HepG2 (cell line): ENCODE data around the gene ING5. TPM values are rescaled to one million over a fixed set of nuclear protein-coding genes. Genes with fewer than 3 reads are reported as not detected.

Experiments used
- PAXIP1 ChIP-seq: sonication (generic); formaldehyde crosslinking; conservative IDR thresholded peaks from 2 replicates; pipeline ENCODE4 v1.4.0; 2020; ENCODE audit warnings: mild to moderate bottlenecking, missing genetic modification reagents, moderate library complexity
- TFDP1 ChIP-seq: IDR thresholded peaks from 2 replicates; pipeline ENCODE4 v1.6.1; 2016; ENCODE audit warnings: missing compliant biosample characterization, missing genetic modification reagents, borderline replicate concordance
- ZBED4 ChIP-seq: sonication (generic); formaldehyde crosslinking; IDR thresholded peaks from 2 replicates; pipeline ENCODE4 v1.4.0; 2020; ENCODE audit warnings: missing genetic modification reagents, borderline replicate concordance
- ZNF609 ChIP-seq: sonication (generic); formaldehyde crosslinking; IDR thresholded peaks from 2 replicates; pipeline ENCODE4 v1.4.0; 2020; ENCODE audit warnings: mild to moderate bottlenecking, missing genetic modification reagents, borderline replicate concordance
- ZNF704 ChIP-seq: sonication (generic); formaldehyde crosslinking; IDR thresholded peaks from 2 replicates; pipeline ENCODE4 v1.8.1; 2023; ENCODE audit warnings: mild to moderate bottlenecking, inconsistent platforms, moderate library complexity, missing genetic modification reagents, borderline replicate concordance
- polyA plus RNA-seq, 8 experiments: library from polyadenylated mRNA; depleted of rRNA in 3 of 8; stranded (reverse) in 7 of 8; unstranded in 1 of 8; fragments of >200 nt; fragmentation: Illumina TruSeq in 4 of 8; extraction: Trizol in 4 of 8; gene quantifications; 2 replicates each; pipeline versions ENCODE4 v1.2.1 to v1.2.3, GENCODE V29; 2011 to 2016; ENCODE audit warnings: low read depth in 4 of 8, missing spikeins in 1 of 8, mixed read lengths in 1 of 8; ENCODE audit not compliant: insufficient read depth in 1 of 8
- total RNA-seq, 5 experiments: library from RNA; depleted of rRNA; stranded (reverse); fragments of >200 nt; fragmentation: Illumina TruSeq; extraction: Trizol; gene quantifications; 2 replicates each; pipeline ENCODE4 v1.2.3, GENCODE V29; 2016; ENCODE audit warnings: low read depth in 1 of 5

ING5 gene
- total and polyA plus RNA-seq, 2 of the 13 experiments (the other 11 are each of a cell fraction or from before 2014, with no cell fraction given) = 61.9 to 71.9 TPM

- TF ChIP-seq ZNF704 (CRISPR knock-in tag) (peak; percentile 83; the same call in 1 of the 2 replicates), PAXIP1 (CRISPR knock-in tag) (peak; percentile 71), ZNF609 (CRISPR knock-in tag) (no peak; the same call in 1 of the 2 replicates), TFDP1 (peak; percentile 97), ZBED4 (CRISPR knock-in tag) (peak; percentile 20; the same call in 1 of the 2 replicates)
These were observed 15.0 kb upstream of the ING5 start, which contains the start of gene DTYMK (continued) for GRCh38 chr2:241686650-241687425.
